ENCODE measurements around the gene ADIPOR1. TPM values are rescaled to one million over a fixed set of nuclear protein-coding genes. Genes with fewer than 3 reads are reported as not detected.

Gene ADIPOR1
- total and polyA plus RNA-seq, 2 experiments from 2014 or later, result 83.2 to 110 TPM

GRCh38 chr1:202974856-202975255, 16.7 kb upstream of the ADIPOR1 start:
- no peaks in the 10 kb centered on the region for H4K20me1 ChIP-seq (ENCODE audit: insufficient read depth)
- no peak overlapping the region for H3K9ac ChIP-seq
- no peak overlapping the region for H3K4me3 ChIP-seq
- no peak overlapping the region for H3K27ac ChIP-seq
- H3K4me1 ChIP-seq (ENCODE audit: insufficient read depth), result no peaks in the 10 kb centered on the region
- no peaks in the 10 kb centered on the region for H3K9me2 ChIP-seq (ENCODE audit: insufficient read depth)
- no peak for DNase-seq
- no peaks in the 10 kb centered on the region for H3F3A ChIP-seq (ENCODE audit: insufficient read depth)
- H3K79me2 ChIP-seq (ENCODE audit: insufficient read depth), result no peaks in the 10 kb centered on the region
- in situ Hi-C loops (cut with MboI), result no loop called here
- no peaks in the 10 kb centered on the region for H3K9me3 ChIP-seq (ENCODE audit: low read depth)
- H3K36me3 ChIP-seq (ENCODE audit: low read depth), result no peaks in the 10 kb centered on the region
- H2AFZ ChIP-seq, result no peak overlapping the region
- 76 to 85% methylated on average over 3 of the region's 3 CpGs for WGBS, 2 experiments (ENCODE audit: low coverage in 1 of 2, low lambda C conversion rate in 2 of 2, missing lambda C conversion rate in 2 of 2)
- peaks cover 40% of the 10 kb centered on the region for H3K27me3 ChIP-seq (replicated peaks; ENCODE audit: insufficient read depth)
- no peak for TF ChIP-seq EZH2phosphoT487 (IDR thresholded peaks at IDR 0.05; ENCODE audit: insufficient read depth, low read depth)
- no peak for TF ChIP-seq EZH2 (IDR thresholded peaks at IDR 0.05; ENCODE audit: insufficient read depth, poor library complexity, severe bottlenecking)
- no peak overlapping the region for H3K4me2 ChIP-seq (ENCODE audit: unreplicated experiment)

- H3K36me3 ChIP-seq (ENCODE audit: low read depth), result no peaks in the 10 kb centered on the region
- no peak overlapping the region for H3K27ac ChIP-seq
- H3K4me1 ChIP-seq (ENCODE audit: insufficient read depth), result peaks cover 6% of the 10 kb centered on the region; the same call in 1 of the 2 replicates
- peaks cover 33% of the 10 kb centered on the region for H3K27me3 ChIP-seq (replicated peaks; ENCODE audit: insufficient read depth)
- TF ChIP-seq EZH2 (IDR thresholded peaks at IDR 0.05; ENCODE audit: insufficient read depth, poor library complexity, severe bottlenecking) (no peak), EZH2phosphoT487 (IDR thresholded peaks at IDR 0.05; ENCODE audit: insufficient read depth, low read depth) (no peak)
- no peaks in the 10 kb centered on the region for H3K79me2 ChIP-seq (ENCODE audit: insufficient read depth)
- H3K9me3 ChIP-seq (ENCODE audit: low read depth), result no peaks in the 10 kb centered on the region
- no peak overlapping the region for H3K4me2 ChIP-seq (ENCODE audit: unreplicated experiment)
- 41 to 47% methylated on average over 4 of the region's 4 CpGs for WGBS, 2 experiments (ENCODE audit: low coverage in 1 of 2, low lambda C conversion rate in 2 of 2, missing lambda C conversion rate in 2 of 2)
- H2AFZ ChIP-seq, result no peak overlapping the region
- in situ Hi-C loops (cut with MboI), result no loop called here
- no peak for DNase-seq
- H3K9me2 ChIP-seq (ENCODE audit: insufficient read depth), result no peaks in the 10 kb centered on the region
- no peaks in the 10 kb centered on the region for H3F3A ChIP-seq (ENCODE audit: insufficient read depth)
- H4K20me1 ChIP-seq (ENCODE audit: insufficient read depth), result no peaks in the 10 kb centered on the region
- no peak overlapping the region for H3K4me3 ChIP-seq
- H3K9ac ChIP-seq, result no peak overlapping the region
These were observed 13.9 kb upstream of the ADIPOR1 start for GRCh38 chr1:202972046-202972445.

- H3K4me1 ChIP-seq (ENCODE audit: insufficient read depth), result peaks cover 6% of the 10 kb centered on the region; the same call in 1 of the 2 replicates
- no peaks in the 10 kb centered on the region for H3K9me3 ChIP-seq (ENCODE audit: low read depth)
- no peaks in the 10 kb centered on the region for H3K79me2 ChIP-seq (ENCODE audit: insufficient read depth)
- no peak overlapping the region for H3K27ac ChIP-seq
- DNase-seq, result peak; percentile 84
- H3F3A ChIP-seq (ENCODE audit: insufficient read depth), result no peaks in the 10 kb centered on the region
- no peaks in the 10 kb centered on the region for H3K36me3 ChIP-seq (ENCODE audit: low read depth)
- H3K4me3 ChIP-seq, result no peak overlapping the region
- TF ChIP-seq EZH2 (IDR thresholded peaks at IDR 0.05; ENCODE audit: insufficient read depth, poor library complexity, severe bottlenecking) (no peak), EZH2phosphoT487 (IDR thresholded peaks at IDR 0.05; ENCODE audit: insufficient read depth, low read depth) (no peak)
- H2AFZ ChIP-seq, result peak overlapping the region; percentile 100
- WGBS, 2 experiments (ENCODE audit: low coverage in 1 of 2, low lambda C conversion rate in 2 of 2, missing lambda C conversion rate in 2 of 2), result 9 to 11% methylated on average over 5 of the region's 5 CpGs
- in situ Hi-C loops (cut with MboI), result no loop called here
- H3K9me2 ChIP-seq (ENCODE audit: insufficient read depth), result no peaks in the 10 kb centered on the region
- H4K20me1 ChIP-seq (ENCODE audit: insufficient read depth), result no peaks in the 10 kb centered on the region
- H3K9ac ChIP-seq, result no peak overlapping the region
- H3K4me2 ChIP-seq (ENCODE audit: unreplicated experiment), result no peak overlapping the region
- peaks cover 16% of the 10 kb centered on the region for H3K27me3 ChIP-seq (replicated peaks; ENCODE audit: insufficient read depth)
These were observed 10.8 kb upstream of the ADIPOR1 start for GRCh38 chr1:202968895-202969295.

DNA sequence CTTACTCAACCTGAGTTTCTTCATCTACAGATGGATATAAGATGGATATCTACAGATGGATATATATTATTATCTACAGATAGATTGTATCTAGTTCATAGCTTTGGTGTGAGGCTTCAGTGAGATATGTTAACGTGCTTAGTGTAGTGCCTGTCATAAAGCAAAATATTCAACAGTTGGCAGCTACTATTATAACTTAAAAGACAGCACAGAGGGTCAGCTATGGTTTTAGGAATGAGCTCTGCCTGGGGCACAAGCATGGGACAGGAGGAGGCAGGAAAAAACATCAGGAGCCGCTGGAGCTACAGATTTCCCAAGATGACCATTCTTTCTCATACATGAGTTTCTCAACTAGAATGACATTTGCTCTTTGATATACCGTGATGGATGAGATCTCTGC, 10.2 kb upstream of the ADIPOR1 start:
- no peak overlapping the region for H3K27ac ChIP-seq
- H3K4me1 ChIP-seq (ENCODE audit: insufficient read depth), result peaks cover 6% of the 10 kb centered on the region; the same call in 1 of the 2 replicates
- no peaks in the 10 kb centered on the region for H3K36me3 ChIP-seq (ENCODE audit: low read depth)
- WGBS, 2 experiments (ENCODE audit: low coverage in 1 of 2, low lambda C conversion rate in 2 of 2, missing lambda C conversion rate in 2 of 2), result 61 to 66% methylated on average over 3 of the region's 3 CpGs
- no peaks in the 10 kb centered on the region for H3K9me2 ChIP-seq (ENCODE audit: insufficient read depth)
- no peak for DNase-seq
- H3K79me2 ChIP-seq (ENCODE audit: insufficient read depth), result no peaks in the 10 kb centered on the region
- peak overlapping the region; percentile 89; the same call in 1 of the 2 replicates for H3K4me3 ChIP-seq
- no peaks in the 10 kb centered on the region for H3K9me3 ChIP-seq (ENCODE audit: low read depth)
- peak overlapping the region; percentile 97 for H3K4me2 ChIP-seq (ENCODE audit: unreplicated experiment)
- no peaks in the 10 kb centered on the region for H3F3A ChIP-seq (ENCODE audit: insufficient read depth)
- in situ Hi-C loops (cut with MboI), result no loop called here
- no peak for TF ChIP-seq EZH2phosphoT487 (IDR thresholded peaks at IDR 0.05; ENCODE audit: insufficient read depth, low read depth)
- no peak for TF ChIP-seq EZH2 (IDR thresholded peaks at IDR 0.05; ENCODE audit: insufficient read depth, poor library complexity, severe bottlenecking)
- peak overlapping the region; percentile 100 for H2AFZ ChIP-seq
- H3K9ac ChIP-seq, result no peak overlapping the region
- no peaks in the 10 kb centered on the region for H4K20me1 ChIP-seq (ENCODE audit: insufficient read depth)
- peaks cover 10% of the 10 kb centered on the region; the same call in 1 of the 2 replicates for H3K27me3 ChIP-seq (replicated peaks; ENCODE audit: insufficient read depth)

All from GM23248 (cell line).